Activated CD4-positive, alpha-beta T cell treated with anti-CD3 and anti-CD28 coated beads, Interleukin-2, amount 10 ng/mL, durations not matched to agents 24 days and 14 days (primary cell): ENCODE measurements around the gene KCNMB2. TPM values are rescaled to one million over a fixed set of nuclear protein-coding genes. Genes with fewer than 3 reads are reported as not detected.

Source experiments
- DNase-seq: peaks from one replicate; pipeline ENCODE4 v3.0.0; 2022
- H3K27ac Mint-ChIP-seq: one replicate; pipeline ENCODE4 v1.8.0; 2022; ENCODE audit warnings: mild to moderate bottlenecking, mixed read lengths
- H3K27me3 Mint-ChIP-seq: one replicate; pipeline ENCODE4 v1.8.0; 2022; ENCODE audit warnings: mixed read lengths
- H3K36me3 Mint-ChIP-seq: one replicate; pipeline ENCODE4 v1.8.0; 2022; ENCODE audit warnings: low read depth, mild to moderate bottlenecking, mixed read lengths
- H3K4me1 Mint-ChIP-seq: one replicate; pipeline ENCODE4 v1.8.0; 2021; ENCODE audit warnings: mixed read lengths
- H3K4me3 Mint-ChIP-seq: one replicate; pipeline ENCODE4 v1.8.0; 2022; ENCODE audit warnings: mild to moderate bottlenecking, moderate library complexity, mixed read lengths
- H3K9me3 Mint-ChIP-seq: one replicate; pipeline ENCODE4 v1.8.0; 2021; ENCODE audit warnings: mixed read lengths
- intact Hi-C: fragments of 100-400 bp; cut with micrococcal nuclease; formaldehyde crosslinking; loops from one replicate; pipeline ENCODE4 v1.15.1; 2023
- total RNA-seq: library from RNA; stranded (reverse); gene quantifications from 2 replicates; pipeline ENCODE4 v1.2.3, GENCODE V29; 2022

The KCNMB2 gene
- total RNA-seq, 1 donor from 2014 or later = not detected

- Mint-ChIP-seq H3K4me1 (peaks cover 1% of the 10 kb centered on the region), H3K9me3 (no peaks in the 10 kb centered on the region), H3K36me3 (no peaks in the 10 kb centered on the region), H3K27ac (no peak overlapping the region), H3K4me3 (no peak overlapping the region), H3K27me3 (no peaks in the 10 kb centered on the region)
- no peak for DNase-seq
- intact Hi-C loops = no loop called here
These were observed 232.0 kb downstream of the KCNMB2 start for GRCh38 chr3:178768072-178768864.

- intact Hi-C loops = no loop called here
- H3K4me3 Mint-ChIP-seq = no peak overlapping the region
- H3K4me1 Mint-ChIP-seq = peaks cover 1% of the 10 kb centered on the region
- DNase-seq = no peak
- no peaks in the 10 kb centered on the region for H3K27me3 Mint-ChIP-seq
- no peak overlapping the region for H3K27ac Mint-ChIP-seq
- H3K9me3 Mint-ChIP-seq = no peaks in the 10 kb centered on the region
- no peaks in the 10 kb centered on the region for H3K36me3 Mint-ChIP-seq
These were observed 235.3 kb downstream of the KCNMB2 start for GRCh38 chr3:178771511-178771910.

- intact Hi-C loops = no loop called here
- peaks cover 1% of the 10 kb centered on the region for H3K4me1 Mint-ChIP-seq
- no peaks in the 10 kb centered on the region for H3K27me3 Mint-ChIP-seq
- no peak overlapping the region for H3K4me3 Mint-ChIP-seq
- no peak overlapping the region for H3K27ac Mint-ChIP-seq
- H3K36me3 Mint-ChIP-seq = no peaks in the 10 kb centered on the region
- no peaks in the 10 kb centered on the region for H3K9me3 Mint-ChIP-seq
- no peak for DNase-seq
These were observed 236.5 kb downstream of the KCNMB2 start for GRCh38 chr3:178772746-178773145.

- no peak for DNase-seq
- no peak overlapping the region for H3K4me3 Mint-ChIP-seq
- peaks cover 1% of the 10 kb centered on the region for H3K4me1 Mint-ChIP-seq
- intact Hi-C loops = no loop called here
- no peak overlapping the region for H3K27ac Mint-ChIP-seq
- no peaks in the 10 kb centered on the region for H3K9me3 Mint-ChIP-seq
- H3K36me3 Mint-ChIP-seq = no peaks in the 10 kb centered on the region
- H3K27me3 Mint-ChIP-seq = no peaks in the 10 kb centered on the region
These were observed 237.1 kb downstream of the KCNMB2 start for GRCh38 chr3:178773358-178773757.

GRCh38 chr3:178777718-178778411 is 241.6 kb downstream of the KCNMB2 start:
- no peaks in the 10 kb centered on the region for H3K36me3 Mint-ChIP-seq
- intact Hi-C loops = no loop called here
- H3K9me3 Mint-ChIP-seq = no peaks in the 10 kb centered on the region
- H3K4me3 Mint-ChIP-seq = no peak overlapping the region
- H3K4me1 Mint-ChIP-seq = no peaks in the 10 kb centered on the region
- DNase-seq = no peak
- H3K27ac Mint-ChIP-seq = no peak overlapping the region
- no peaks in the 10 kb centered on the region for H3K27me3 Mint-ChIP-seq

- Mint-ChIP-seq H3K27ac (no peak overlapping the region), H3K4me1 (no peaks in the 10 kb centered on the region), H3K4me3 (no peak overlapping the region), H3K36me3 (no peaks in the 10 kb centered on the region), H3K27me3 (no peaks in the 10 kb centered on the region), H3K9me3 (no peaks in the 10 kb centered on the region)
- intact Hi-C loops = no loop called here
- no peak for DNase-seq
These were observed 242.4 kb downstream of the KCNMB2 start for GRCh38 chr3:178778589-178778988.

- Mint-ChIP-seq H3K4me3 (no peak overlapping the region), H3K9me3 (peaks cover 4% of the 10 kb centered on the region), H3K36me3 (no peaks in the 10 kb centered on the region)
These were observed 249.7 kb downstream of the KCNMB2 start for GRCh38 chr3:178785961-178786360.

GRCh38 chr3:178787960-178788359 is 251.7 kb downstream of the KCNMB2 start:
- no peak overlapping the region for H3K27ac Mint-ChIP-seq
- no peaks in the 10 kb centered on the region for H3K4me1 Mint-ChIP-seq
- no peaks in the 10 kb centered on the region for H3K36me3 Mint-ChIP-seq
- no peak overlapping the region for H3K4me3 Mint-ChIP-seq
- H3K27me3 Mint-ChIP-seq = no peaks in the 10 kb centered on the region
- intact Hi-C loops = no loop called here
- DNase-seq = no peak
- peaks cover 4% of the 10 kb centered on the region for H3K9me3 Mint-ChIP-seq

More at GRCh38 chr3:178785961-178786360, 249.7 kb downstream of the KCNMB2 start:
- DNase-seq = no peak
- Mint-ChIP-seq H3K4me1 (no peaks in the 10 kb centered on the region), H3K27ac (no peak overlapping the region), H3K27me3 (no peaks in the 10 kb centered on the region)
- intact Hi-C loops = no loop called here

GRCh38 chr3:178794711-178795110 is 258.5 kb downstream of the KCNMB2 start:
- intact Hi-C loops = no loop called here
- no peak overlapping the region for H3K27ac Mint-ChIP-seq
- H3K4me3 Mint-ChIP-seq = no peak overlapping the region
- DNase-seq = no peak
- no peaks in the 10 kb centered on the region for H3K4me1 Mint-ChIP-seq
- H3K36me3 Mint-ChIP-seq = no peaks in the 10 kb centered on the region
- no peaks in the 10 kb centered on the region for H3K27me3 Mint-ChIP-seq
- peaks cover 3% of the 10 kb centered on the region for H3K9me3 Mint-ChIP-seq

- Mint-ChIP-seq H3K27me3 (no peaks in the 10 kb centered on the region), H3K36me3 (no peaks in the 10 kb centered on the region), H3K9me3 (peaks cover 3% of the 10 kb centered on the region), H3K27ac (no peak overlapping the region), H3K4me1 (no peaks in the 10 kb centered on the region), H3K4me3 (no peak overlapping the region)
- DNase-seq = no peak
- intact Hi-C loops = no loop called here
These were observed 259.1 kb downstream of the KCNMB2 start for GRCh38 chr3:178795349-178795748.

GRCh38 chr3:178802259-178802658 is 266.0 kb downstream of the KCNMB2 start:
- Mint-ChIP-seq H3K4me1 (no peaks in the 10 kb centered on the region), H3K36me3 (no peaks in the 10 kb centered on the region), H3K27ac (no peak overlapping the region), H3K4me3 (no peak overlapping the region), H3K27me3 (no peaks in the 10 kb centered on the region), H3K9me3 (peaks cover 3% of the 10 kb centered on the region)
- DNase-seq = no peak
- intact Hi-C loops = no loop called here

- Mint-ChIP-seq H3K27me3 (no peaks in the 10 kb centered on the region), H3K27ac (no peak overlapping the region), H3K4me1 (no peaks in the 10 kb centered on the region), H3K36me3 (no peaks in the 10 kb centered on the region), H3K4me3 (no peak overlapping the region), H3K9me3 (peaks cover 3% of the 10 kb centered on the region)
- intact Hi-C loops = no loop called here
- DNase-seq = no peak
These were observed 266.9 kb downstream of the KCNMB2 start for GRCh38 chr3:178802993-178803693.

GRCh38 chr3:178804606-178805005 is 268.4 kb downstream of the KCNMB2 start:
- DNase-seq = no peak
- Mint-ChIP-seq H3K4me1 (no peaks in the 10 kb centered on the region), H3K4me3 (no peak overlapping the region), H3K27ac (no peak overlapping the region), H3K36me3 (no peaks in the 10 kb centered on the region), H3K9me3 (no peaks in the 10 kb centered on the region), H3K27me3 (no peaks in the 10 kb centered on the region)
- intact Hi-C loops = no loop called here

- DNase-seq = no peak
- Mint-ChIP-seq H3K9me3 (no peaks in the 10 kb centered on the region), H3K27me3 (no peaks in the 10 kb centered on the region), H3K27ac (no peak overlapping the region), H3K4me1 (no peaks in the 10 kb centered on the region), H3K36me3 (no peaks in the 10 kb centered on the region), H3K4me3 (no peak overlapping the region)
- intact Hi-C loops = no loop called here
These were observed 269.5 kb downstream of the KCNMB2 start for GRCh38 chr3:178805741-178806140.
